Upper lobe of left lung (tissue), 4 donors: ENCODE results near the gene RAPGEF2.

Source experiments
- POLR2A ChIP-seq, 4 donors: fragments of 450-650 bp; IDR thresholded peaks; one replicate each; pipeline ENCODE4 v1.5.1; 2016 to 2017; ENCODE audit warnings: antibody characterized with exemption in 4 of 4, mild to moderate bottlenecking in 2 of 4
- POLR2AphosphoS5 ChIP-seq, 2 donors: sonication (generic); formaldehyde crosslinking; IDR thresholded peaks; one replicate each; pipeline ENCODE4 v1.5.1; 2017; ENCODE audit warnings: antibody characterized with exemption in 2 of 2
- TF ChIP-seq, protein P1 (sequence below), 6 experiments: fragments of 450-650 bp in 4 of 6; fragments of 200-600 bp in 2 of 6; sonication (generic) in 2 of 6; IDR thresholded peaks; one replicate each; pipeline ENCODE4 v1.5.1; 2016 to 2019; ENCODE audit warnings: antibody characterized with exemption in 6 of 6

DNA sequence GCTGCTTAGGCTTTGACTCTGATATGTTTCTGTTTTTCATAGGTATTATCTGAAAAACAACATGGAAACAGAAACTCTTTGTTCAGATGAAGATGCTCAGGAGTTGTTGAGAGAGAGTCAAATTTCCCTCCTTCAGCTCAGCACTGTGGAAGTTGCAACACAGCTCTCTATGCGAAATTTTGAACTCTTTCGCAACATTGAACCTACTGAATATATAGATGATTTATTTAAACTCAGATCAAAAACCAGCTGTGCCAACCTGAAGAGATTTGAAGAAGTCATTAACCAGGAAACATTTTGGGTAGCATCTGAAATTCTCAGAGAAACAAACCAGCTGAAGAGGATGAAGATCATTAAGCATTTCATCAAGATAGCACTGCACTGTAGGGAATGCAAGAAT is 238.6 kb downstream of the RAPGEF2 start:
- TF ChIP-seq, protein P1, sequence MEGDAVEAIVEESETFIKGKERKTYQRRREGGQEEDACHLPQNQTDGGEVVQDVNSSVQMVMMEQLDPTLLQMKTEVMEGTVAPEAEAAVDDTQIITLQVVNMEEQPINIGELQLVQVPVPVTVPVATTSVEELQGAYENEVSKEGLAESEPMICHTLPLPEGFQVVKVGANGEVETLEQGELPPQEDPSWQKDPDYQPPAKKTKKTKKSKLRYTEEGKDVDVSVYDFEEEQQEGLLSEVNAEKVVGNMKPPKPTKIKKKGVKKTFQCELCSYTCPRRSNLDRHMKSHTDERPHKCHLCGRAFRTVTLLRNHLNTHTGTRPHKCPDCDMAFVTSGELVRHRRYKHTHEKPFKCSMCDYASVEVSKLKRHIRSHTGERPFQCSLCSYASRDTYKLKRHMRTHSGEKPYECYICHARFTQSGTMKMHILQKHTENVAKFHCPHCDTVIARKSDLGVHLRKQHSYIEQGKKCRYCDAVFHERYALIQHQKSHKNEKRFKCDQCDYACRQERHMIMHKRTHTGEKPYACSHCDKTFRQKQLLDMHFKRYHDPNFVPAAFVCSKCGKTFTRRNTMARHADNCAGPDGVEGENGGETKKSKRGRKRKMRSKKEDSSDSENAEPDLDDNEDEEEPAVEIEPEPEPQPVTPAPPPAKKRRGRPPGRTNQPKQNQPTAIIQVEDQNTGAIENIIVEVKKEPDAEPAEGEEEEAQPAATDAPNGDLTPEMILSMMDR (IDR thresholded peaks at IDR 0.05), result no peak
- no peak for TF ChIP-seq POLR2AphosphoS5 (IDR thresholded peaks at IDR 0.05)
- TF ChIP-seq POLR2A (IDR thresholded peaks at IDR 0.05), result no peak
